GM19043 (cell line): ENCODE data around the gene CEP104.

ENCODE experiments used
- ATAC-seq: cut with Tn5 transposase; IDR thresholded peaks from one replicate; pipeline ENCODE4 v1.9.1; 2021; ENCODE audit warnings: low read depth; ENCODE audit not compliant: unreplicated experiment

CEP104 gene

DNA sequence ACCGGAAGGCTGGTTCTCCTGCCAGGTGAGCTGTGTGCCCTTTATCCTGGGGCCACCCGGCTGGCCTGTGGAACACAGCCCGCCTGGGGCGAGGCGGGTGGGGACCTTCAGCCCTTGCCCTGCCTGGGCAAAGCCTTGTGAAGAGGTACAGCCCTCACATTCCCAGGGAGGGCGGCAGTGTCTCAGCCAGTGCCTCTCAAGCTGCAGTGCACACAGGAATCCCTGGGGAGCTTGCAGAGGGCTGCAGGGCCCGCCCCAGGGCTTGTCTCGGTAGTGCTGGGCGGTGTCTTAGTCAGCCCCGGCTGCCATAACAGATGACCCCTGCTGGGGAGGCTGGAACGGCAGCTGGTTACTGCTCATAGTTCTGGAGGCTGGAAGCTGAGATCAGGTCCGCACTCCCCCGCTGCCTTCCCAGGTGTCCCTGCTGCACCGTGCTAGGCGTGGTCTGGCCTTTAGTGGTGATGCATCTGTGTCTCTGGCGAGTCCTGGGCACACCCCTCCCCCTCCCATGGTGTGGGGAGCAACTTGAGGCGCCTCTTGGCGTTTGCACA is 12.8 kb upstream of the CEP104 start:
- ATAC-seq = no peak

GRCh38 chr1:3868464-3869006 is 11.5 kb upstream of the CEP104 start:
- no peak for ATAC-seq

GRCh38 chr1:3865606-3866160 is 8.7 kb upstream of the CEP104 start:
- ATAC-seq = no peak

GRCh38 chr1:3864884-3865283 is 7.9 kb upstream of the CEP104 start:
- no peak for ATAC-seq

DNA sequence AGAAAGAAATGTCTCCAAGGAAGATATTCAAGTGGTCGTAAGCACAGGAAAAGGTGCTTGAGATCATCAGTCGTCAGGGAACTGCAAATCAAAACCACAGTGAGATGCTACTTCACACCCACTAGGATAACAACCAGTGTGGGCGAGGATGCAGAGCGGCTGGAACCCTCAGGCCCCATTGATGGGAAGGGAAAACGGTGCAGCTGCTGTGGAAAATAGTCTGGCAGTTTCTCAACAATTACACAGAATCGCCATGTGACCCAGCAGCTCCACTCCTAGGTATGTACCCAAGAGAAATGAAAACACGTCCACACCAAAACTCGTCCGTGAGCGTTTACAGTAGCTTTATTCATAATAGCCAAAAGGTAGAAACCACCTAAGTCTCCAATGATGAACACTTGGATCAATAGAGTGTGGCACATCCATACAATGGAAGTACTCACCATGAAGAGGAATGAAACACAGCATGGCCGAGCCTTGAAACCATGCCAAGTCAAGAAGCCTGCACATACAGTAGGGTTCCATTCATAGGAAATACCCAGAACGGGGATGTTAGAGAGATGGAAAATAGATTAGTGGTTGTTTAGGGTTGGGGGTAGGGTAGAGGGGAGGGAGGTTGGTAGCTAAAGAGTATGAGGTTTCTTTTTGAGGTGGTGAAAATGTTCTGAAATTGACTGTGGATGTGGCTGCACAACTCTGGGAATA is 6.4 kb upstream of the CEP104 start:
- ATAC-seq = no peak

- no peak for ATAC-seq
These were observed 1.4 kb upstream of the CEP104 start for GRCh38 chr1:3858231-3858981.

DNA sequence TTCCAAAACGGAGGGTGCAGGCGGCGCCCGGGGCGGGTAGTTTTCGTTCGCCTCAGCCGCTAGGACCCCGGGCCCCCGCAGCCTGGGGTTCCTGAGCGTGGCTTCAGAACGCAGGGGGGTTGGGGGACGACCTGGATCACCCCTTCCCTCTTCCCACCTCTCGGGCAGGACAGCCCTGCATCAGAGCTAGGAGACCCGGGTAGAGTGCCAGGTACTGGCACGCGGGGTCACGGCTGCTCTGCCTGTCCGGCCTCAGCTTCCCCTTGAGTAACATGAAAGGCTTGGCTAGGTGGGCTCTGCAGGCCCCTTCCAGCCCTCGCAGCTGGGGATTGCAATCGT is 749 bp upstream of the CEP104 start:
- no peak for ATAC-seq

DNA sequence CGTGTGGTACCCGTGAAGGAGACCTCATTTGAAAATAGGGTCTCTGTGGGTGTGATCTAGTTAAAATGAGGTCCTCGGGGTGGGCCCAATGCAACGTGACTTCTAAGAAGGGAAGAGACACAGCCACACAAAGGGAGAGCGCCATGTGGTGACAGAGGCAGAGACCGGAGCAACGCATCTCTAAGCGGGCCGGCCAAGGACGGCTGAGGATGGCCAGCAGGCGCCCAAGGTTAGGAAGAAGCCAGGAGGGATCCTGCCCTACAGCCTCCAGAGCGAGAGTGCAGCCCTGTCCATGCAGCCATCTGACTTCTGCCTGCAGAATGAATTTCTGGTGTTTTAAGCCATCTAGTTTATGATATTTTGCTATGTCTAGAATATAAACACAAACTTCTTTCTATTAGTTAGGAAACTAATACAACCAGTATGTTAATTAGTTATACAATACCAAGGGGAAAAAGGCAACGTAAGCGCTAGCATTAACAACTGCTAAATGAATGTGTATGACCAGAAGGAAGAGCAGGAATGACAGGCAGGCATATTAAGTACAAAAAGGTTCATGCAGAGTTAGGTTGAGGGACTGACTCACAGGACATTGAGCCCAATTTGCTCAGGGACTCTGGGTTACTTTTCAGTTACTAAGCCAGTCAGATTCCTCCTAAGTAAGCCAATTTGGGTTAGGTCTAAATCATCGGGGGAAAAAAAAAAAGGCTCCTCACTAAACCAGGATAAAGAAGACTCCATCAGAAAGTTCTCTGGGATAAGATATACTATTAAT is 4.1 kb downstream of the CEP104 start:
- no peak for ATAC-seq

DNA sequence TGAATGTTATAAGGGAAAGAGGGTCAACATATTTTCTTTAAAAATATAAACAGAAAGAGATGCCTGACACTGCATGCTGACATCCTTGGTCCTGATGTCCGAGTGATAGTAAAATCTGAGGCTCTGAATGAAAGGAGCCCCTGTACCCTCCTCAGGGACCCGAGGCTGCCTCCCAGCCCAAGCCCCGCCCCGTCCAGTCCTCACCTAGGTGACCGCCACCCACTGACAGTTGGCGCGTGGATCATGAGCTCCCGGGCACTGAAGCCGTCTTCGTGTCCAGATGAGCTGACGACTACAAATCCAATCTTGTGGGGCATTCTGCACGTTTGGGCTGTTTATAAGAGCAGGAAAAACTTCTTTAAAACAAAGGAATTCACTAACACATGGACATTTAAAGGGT is 4.9 kb downstream of the CEP104 start:
- no peak for ATAC-seq

GRCh38 chr1:3851292-3851691 is 5.7 kb downstream of the CEP104 start:
- no peak for ATAC-seq

DNA sequence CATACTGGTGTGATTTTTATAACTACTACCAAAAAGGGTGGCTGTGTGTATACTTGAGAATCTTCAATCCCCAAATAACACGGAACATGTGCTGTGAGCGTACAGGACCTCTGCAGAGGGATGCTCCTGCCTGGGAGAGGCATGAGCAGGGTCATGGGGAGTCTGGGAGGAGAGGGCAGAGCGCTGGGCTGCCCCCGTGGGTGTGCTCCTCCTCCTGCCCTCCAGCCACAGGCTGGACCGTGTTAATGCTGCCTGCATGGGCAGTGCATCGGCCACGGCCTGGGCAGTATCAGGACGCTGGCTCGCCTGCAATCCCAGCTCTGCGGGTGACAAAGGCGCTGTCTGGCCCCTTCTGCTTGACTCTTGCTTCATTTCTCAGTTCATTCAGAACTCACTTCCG is 6.2 kb downstream of the CEP104 start:
- no peak for ATAC-seq

DNA sequence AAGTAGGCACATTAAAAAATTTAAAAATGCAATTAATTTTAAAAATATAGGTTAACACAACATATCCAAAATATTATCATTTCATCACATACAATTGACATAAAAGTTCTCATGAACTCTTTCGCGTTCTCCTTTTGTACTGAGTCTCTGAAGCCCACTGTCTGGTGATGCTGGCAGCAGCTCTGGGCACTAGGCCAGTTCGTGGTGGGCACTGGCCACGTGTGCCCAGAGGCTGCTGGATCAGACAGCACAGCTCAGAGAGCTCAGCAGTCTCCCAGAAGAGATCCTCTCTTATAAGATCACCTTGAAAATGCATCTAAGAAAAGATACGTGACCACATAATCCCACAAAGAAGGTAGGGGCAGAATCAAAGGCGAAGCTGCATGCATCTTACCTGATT is 9.9 kb downstream of the CEP104 start:
- ATAC-seq = no peak

DNA sequence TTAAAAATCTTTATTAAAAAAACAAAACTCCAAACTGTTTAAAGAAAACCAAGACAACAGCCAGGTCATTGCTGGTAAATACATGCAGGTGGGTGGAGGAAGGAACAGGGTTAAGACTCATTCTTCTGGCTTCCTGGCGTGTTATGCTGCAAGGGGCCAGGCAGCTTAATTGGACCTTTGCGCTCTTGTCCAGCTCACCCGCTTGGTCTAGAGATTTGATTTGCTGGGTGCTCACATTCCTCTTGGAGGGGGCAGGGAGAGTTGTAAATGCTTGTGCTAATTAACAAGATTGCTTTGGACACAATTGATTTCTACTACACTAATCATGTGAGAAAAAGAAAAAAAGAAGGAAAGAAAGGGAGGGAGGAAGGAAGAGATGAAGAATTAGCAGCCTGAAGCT is 10.5 kb downstream of the CEP104 start:
- ATAC-seq = no peak

- no peak for ATAC-seq
These were observed 14.1 kb downstream of the CEP104 start for GRCh38 chr1:3842912-3843311.

GRCh38 chr1:3841491-3841890 is 15.5 kb downstream of the CEP104 start:
- no peak for ATAC-seq

GRCh38 chr1:3838788-3839187 is 18.2 kb downstream of the CEP104 start:
- no peak for ATAC-seq

DNA sequence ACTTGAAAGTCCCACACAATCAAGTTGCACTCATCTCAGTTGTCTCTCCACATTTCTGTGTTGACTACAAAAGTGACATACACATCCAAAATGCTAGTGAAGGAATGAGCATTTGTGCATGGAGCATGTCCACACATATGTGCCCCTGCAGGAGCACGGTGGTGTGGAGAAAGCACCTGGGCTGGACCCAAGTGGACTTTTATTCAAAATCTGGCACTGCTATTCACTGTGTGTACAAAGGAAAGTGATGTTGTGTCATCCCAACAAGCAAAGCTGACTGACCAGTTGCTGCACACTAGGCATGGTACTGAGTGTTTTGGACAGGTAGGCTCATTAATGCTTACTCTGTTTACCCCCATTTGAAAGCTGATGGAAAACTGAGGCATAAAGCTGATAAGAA is 19.3 kb downstream of the CEP104 start:
- no peak for ATAC-seq

DNA sequence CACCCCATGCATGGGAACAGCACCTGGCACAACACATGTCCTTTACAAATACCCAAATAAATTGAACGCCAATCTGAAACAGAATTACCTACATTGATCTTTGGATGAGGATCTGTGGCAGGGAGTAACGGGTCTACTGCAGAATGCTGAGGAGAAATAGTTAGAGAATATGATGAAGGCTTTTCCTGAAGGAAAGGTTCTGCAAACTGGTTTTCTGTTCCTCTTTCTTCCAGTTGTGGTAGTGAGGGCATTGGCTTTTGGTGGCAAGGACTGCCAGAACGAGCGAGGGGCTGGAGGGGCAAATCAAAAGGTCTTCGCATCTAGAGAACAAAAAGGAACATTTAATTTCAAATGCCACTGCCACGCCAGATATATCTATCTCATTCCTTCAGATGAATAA is 19.8 kb downstream of the CEP104 start:
- ATAC-seq = no peak

DNA sequence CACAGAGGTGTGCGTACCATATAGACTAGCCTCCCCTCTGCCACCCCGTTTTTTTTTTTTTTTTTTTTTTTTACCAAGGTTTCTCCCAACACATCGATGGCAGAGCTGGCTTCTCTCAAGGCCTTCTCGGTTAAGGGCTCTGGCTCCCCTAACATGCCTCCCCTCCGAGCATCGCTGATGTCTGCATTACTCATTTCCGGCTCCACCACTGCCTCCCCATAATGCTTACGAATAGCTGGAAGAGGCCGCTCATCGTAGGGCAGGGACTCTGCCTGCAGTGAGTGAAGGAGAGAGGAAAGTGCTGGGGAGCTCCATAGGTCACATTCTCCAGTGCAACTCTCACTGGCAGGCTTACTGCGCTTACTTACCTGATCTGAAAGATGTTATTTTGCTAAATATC is 20.6 kb downstream of the CEP104 start:
- ATAC-seq = no peak

DNA sequence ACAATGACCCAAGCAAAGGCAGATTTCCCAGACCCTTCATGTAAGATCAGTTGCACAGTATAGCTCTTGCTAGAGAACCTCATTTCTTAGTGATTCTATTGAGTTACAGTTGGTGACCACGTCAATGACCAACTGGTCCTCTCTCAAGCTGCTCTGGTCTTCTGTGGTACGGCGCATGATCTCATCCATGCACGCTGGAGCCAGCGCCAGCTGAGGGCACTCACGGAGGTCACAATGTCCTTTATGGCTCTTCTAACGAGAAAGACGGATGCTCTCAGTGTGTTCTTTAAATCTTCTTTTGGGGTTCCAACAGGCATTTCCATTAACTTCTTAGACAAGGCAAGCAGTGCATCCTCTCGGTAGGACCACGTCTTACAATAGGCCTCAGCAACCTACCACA is 22.3 kb downstream of the CEP104 start:
- ATAC-seq = no peak

DNA sequence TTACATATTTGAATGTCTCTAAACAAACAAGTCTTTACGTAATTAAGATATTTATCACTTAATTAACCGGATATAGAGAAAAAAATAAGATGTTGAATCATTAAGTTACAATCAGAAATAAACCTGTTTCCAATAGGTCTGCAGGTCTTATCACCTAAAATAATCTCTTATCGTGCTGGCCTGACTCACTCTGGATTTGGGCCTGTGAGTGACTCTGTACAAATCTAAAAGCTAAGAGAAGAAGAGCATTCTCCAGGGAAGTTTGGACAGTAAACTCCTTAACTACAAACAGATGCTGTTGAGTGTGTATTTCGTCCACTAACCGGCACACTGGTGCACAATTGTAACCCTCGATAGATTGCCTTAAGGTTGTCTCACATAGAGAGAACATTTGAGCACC is 25.3 kb downstream of the CEP104 start:
- no peak for ATAC-seq
